Measurements from ENCODE around the gene ZNF530.

The ZNF530 gene

GRCh38 chr19:57599761-57600383, at the start of gene ZNF530:
Gene ZNF530, plus strand, starts transcription at chr19:57599885. Its CDS starts 4,461 bp downstream, at chr19:57604346.
- POLR2A ChIA-PET (ENCODE audit: low non-redundant PET): no interaction called here
- peak within 1 kb of the TSS; percentile 55 for H3K27ac ChIP-seq
- DNase-seq (ENCODE audit: low spot score): peak; percentile 93
- TF ChIP-seq, protein P1, sequence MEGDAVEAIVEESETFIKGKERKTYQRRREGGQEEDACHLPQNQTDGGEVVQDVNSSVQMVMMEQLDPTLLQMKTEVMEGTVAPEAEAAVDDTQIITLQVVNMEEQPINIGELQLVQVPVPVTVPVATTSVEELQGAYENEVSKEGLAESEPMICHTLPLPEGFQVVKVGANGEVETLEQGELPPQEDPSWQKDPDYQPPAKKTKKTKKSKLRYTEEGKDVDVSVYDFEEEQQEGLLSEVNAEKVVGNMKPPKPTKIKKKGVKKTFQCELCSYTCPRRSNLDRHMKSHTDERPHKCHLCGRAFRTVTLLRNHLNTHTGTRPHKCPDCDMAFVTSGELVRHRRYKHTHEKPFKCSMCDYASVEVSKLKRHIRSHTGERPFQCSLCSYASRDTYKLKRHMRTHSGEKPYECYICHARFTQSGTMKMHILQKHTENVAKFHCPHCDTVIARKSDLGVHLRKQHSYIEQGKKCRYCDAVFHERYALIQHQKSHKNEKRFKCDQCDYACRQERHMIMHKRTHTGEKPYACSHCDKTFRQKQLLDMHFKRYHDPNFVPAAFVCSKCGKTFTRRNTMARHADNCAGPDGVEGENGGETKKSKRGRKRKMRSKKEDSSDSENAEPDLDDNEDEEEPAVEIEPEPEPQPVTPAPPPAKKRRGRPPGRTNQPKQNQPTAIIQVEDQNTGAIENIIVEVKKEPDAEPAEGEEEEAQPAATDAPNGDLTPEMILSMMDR (conservative IDR thresholded peaks at IDR 0.05; ENCODE audit: low read depth): no peak
- CTCF ChIA-PET: no interaction called here

DNA sequence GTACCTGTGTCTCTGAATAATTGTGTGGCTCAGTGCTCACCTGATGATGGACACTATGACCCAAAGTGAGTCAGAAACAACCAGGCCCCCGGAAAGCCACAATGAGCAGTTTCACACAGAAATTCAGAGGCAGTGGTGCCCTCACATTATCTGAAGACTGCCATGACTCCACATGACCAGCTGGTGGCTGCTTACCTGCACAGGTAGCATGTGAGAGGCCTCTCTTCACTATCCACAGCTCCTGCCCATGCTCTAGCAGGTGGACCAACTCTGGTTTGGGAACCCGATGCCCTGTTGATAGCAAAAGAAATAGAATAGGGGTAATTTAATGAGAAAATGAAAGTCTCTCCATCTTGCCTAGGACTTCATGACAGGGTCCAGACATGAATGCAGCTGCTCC, 47.3 kb upstream of the ZNF530 start:
- ChIA-PET CTCF (no interaction called here), POLR2A (ENCODE audit: low non-redundant PET) (no interaction called here)
- no peak for DNase-seq (ENCODE audit: low spot score)
- TF ChIP-seq, protein P1 (conservative IDR thresholded peaks at IDR 0.05; ENCODE audit: low read depth): no peak
- no peak overlapping the region for H3K27ac ChIP-seq

DNA sequence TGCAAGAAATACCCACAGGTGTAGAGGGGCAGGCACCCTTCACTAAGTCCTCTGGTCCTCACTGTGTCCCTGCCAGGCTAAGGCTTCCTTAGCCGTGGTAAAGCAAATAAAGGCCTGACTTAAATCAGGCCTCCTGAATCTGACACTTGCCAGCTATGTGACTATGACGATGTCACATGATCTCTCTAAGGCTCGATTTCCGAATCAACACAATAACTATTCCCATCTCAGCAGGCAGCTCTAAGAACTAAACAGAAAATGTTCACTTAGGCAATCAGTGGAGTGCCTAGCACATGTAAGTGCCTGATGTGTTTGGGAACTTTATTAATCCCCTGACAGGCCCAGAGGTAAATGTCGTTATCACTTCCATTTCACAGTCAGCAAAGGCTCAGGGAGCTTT, 42.0 kb upstream of the ZNF530 start:
- no peak overlapping the region for H3K27ac ChIP-seq
- ChIA-PET POLR2A (ENCODE audit: low non-redundant PET) (no interaction called here), CTCF (no interaction called here)
- no peak for DNase-seq (ENCODE audit: low spot score)
- TF ChIP-seq, protein P1 (conservative IDR thresholded peaks at IDR 0.05; ENCODE audit: low read depth): no peak

- ChIA-PET CTCF (interaction anchor here (1.1 kb wide), 1 partner anchor 597 kb away, joined by 3 read pairs; no protein-coding TSS in a partner anchor), POLR2A (ENCODE audit: low non-redundant PET) (interaction anchor here (0.6 kb wide), 1 partner anchor 8 kb away, joined by 3 read pairs; no protein-coding TSS in a partner anchor)
- TF ChIP-seq, protein P1 (conservative IDR thresholded peaks at IDR 0.05; ENCODE audit: low read depth): no peak
- DNase-seq (ENCODE audit: low spot score): peak; percentile 10
- H3K27ac ChIP-seq: no peak overlapping the region
These were observed 41.2 kb upstream of the ZNF530 start for GRCh38 chr19:57558525-57558924.

DNA sequence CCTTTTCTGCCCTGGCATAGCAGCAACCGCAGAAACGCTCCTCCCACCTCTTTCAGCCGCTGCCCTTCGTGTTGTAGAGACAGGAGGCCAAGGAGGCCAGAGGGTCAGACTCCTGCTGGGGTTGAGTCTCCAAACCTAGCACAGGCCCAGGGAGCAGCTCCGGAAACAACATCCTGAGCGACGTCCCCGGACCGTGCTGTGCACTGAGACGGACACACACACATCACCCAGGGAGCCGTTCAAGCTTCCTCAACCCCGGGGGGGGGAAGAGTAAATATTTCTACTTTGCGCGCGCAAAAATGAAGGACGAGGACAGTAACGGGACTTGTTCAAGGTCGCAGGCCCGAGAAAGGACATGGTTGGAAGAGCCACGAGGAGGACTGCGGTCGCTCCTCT, 40.7 kb upstream of the ZNF530 start:
- DNase-seq (ENCODE audit: low spot score): peak; percentile 51
- H3K27ac ChIP-seq: peak overlapping the region; percentile 66
- POLR2A ChIA-PET (ENCODE audit: low non-redundant PET): interaction anchor here (0.6 kb wide), 1 partner anchor 8 kb away, joined by 3 read pairs; no protein-coding TSS in a partner anchor
- TF ChIP-seq, protein P1 (conservative IDR thresholded peaks at IDR 0.05; ENCODE audit: low read depth): no peak
- CTCF ChIA-PET: interaction anchor here (0.7 to 1.1 kb wide), 2 partner anchors 167 to 596 kb away, joined by 3 read pairs; no protein-coding TSS in a partner anchor

GRCh38 chr19:57559404-57560025, 40.2 kb upstream of the ZNF530 start, which contains the start of gene ZNF550:
Gene ZNF550, minus strand, starts transcription at chr19:57559863. Its CDS starts 181 bp downstream, at chr19:57559682.
- DNase-seq (ENCODE audit: low spot score): peak; percentile 87
- ChIA-PET POLR2A (ENCODE audit: low non-redundant PET) (no interaction called here), CTCF (interaction anchor here (0.7 kb wide), 1 partner anchor 167 kb away, joined by 3 read pairs; no protein-coding TSS in a partner anchor)
- peak within 1 kb of the TSS; percentile 66 for H3K27ac ChIP-seq
- TF ChIP-seq, protein P1 (conservative IDR thresholded peaks at IDR 0.05; ENCODE audit: low read depth): no peak
